ENCODE data around the gene HSP90AB1. TPM values are rescaled to one million over a fixed set of nuclear protein-coding genes. Genes with fewer than 3 reads are reported as not detected.

HSP90AB1 gene
- total RNA-seq, 1 donor from 2014 or later: 853 TPM

GRCh38 chr6:44250067-44250717 is 3.3 kb downstream of the HSP90AB1 start:
- ATAC-seq (ENCODE audit: poor library complexity): no peak
- DNase-seq: no peak
- intact Hi-C loops (cut with DNase I): no loop called here

- intact Hi-C loops (cut with DNase I): no loop called here
- no peak for ATAC-seq (ENCODE audit: poor library complexity)
- DNase-seq: no peak
Observed at GRCh38 chr6:44250718-44251123, 3.8 kb downstream of the HSP90AB1 start.

- no peak for DNase-seq
- intact Hi-C loops (cut with DNase I): no loop called here
Observed at GRCh38 chr6:44251576-44252524, 4.9 kb downstream of the HSP90AB1 start.

GRCh38 chr6:44253307-44254101 is 6.6 kb downstream of the HSP90AB1 start:
- DNase-seq (no peak), ATAC-seq (ENCODE audit: poor library complexity) (no peak)
- intact Hi-C loops (cut with DNase I): no loop called here

More at GRCh38 chr6:44251576-44252524, 4.9 kb downstream of the HSP90AB1 start:
- ATAC-seq (ENCODE audit: poor library complexity): no peak

GRCh38 chr6:44254191-44255104 is 7.5 kb downstream of the HSP90AB1 start:
- DNase-seq: no peak
- no peak for ATAC-seq (ENCODE audit: poor library complexity)
- intact Hi-C loops (cut with DNase I): no loop called here

- DNase-seq: no peak
- ATAC-seq (ENCODE audit: poor library complexity): no peak
- intact Hi-C loops (cut with DNase I): no loop called here
Observed at GRCh38 chr6:44255105-44255808, 8.4 kb downstream of the HSP90AB1 start.

GRCh38 chr6:44255871-44256774 is 9.2 kb downstream of the HSP90AB1 start:
- ATAC-seq (ENCODE audit: poor library complexity): no peak
- no peak for DNase-seq
- intact Hi-C loops (cut with DNase I): no loop called here

GRCh38 chr6:44256775-44257024 is 9.8 kb downstream of the HSP90AB1 start:
- DNase-seq (no peak), ATAC-seq (ENCODE audit: poor library complexity) (no peak)
- intact Hi-C loops (cut with DNase I): no loop called here

GRCh38 chr6:44257025-44257752 is 10.3 kb downstream of the HSP90AB1 start, which contains the start of gene SLC35B2:
SLC35B2 (minus strand) TSS chr6:44257528; CDS start chr6:44257410, 118 bp downstream.
- DNase-seq (peak; percentile 78), ATAC-seq (ENCODE audit: poor library complexity) (peak; percentile 87)
- intact Hi-C loops (cut with DNase I): no loop called here

GRCh38 chr6:44257753-44258324 is 10.9 kb downstream of the HSP90AB1 start:
- no peak for ATAC-seq (ENCODE audit: poor library complexity)
- intact Hi-C loops (cut with DNase I): no loop called here
- no peak for DNase-seq

- ATAC-seq (ENCODE audit: poor library complexity): no peak
- intact Hi-C loops (cut with DNase I): no loop called here
- no peak for DNase-seq
Observed at GRCh38 chr6:44258325-44258863, 11.5 kb downstream of the HSP90AB1 start.

GRCh38 chr6:44258921-44259320 is 12.0 kb downstream of the HSP90AB1 start:
- DNase-seq: no peak
- ATAC-seq (ENCODE audit: poor library complexity): no peak
- intact Hi-C loops (cut with DNase I): no loop called here

GRCh38 chr6:44260011-44260410 is 13.1 kb downstream of the HSP90AB1 start:
- ATAC-seq (ENCODE audit: poor library complexity): no peak
- no peak for DNase-seq
- intact Hi-C loops (cut with DNase I): no loop called here

- ATAC-seq (ENCODE audit: poor library complexity): no peak
- no peak for DNase-seq
- intact Hi-C loops (cut with DNase I): no loop called here
Observed at GRCh38 chr6:44260451-44261297, 13.8 kb downstream of the HSP90AB1 start.

GRCh38 chr6:44261581-44261980 is 14.7 kb downstream of the HSP90AB1 start:
- no peak for DNase-seq

More at GRCh38 chr6:44261581-44261980, 14.7 kb downstream of the HSP90AB1 start:
- intact Hi-C loops (cut with DNase I): no loop called here
- no peak for ATAC-seq (ENCODE audit: poor library complexity)

Measured in Right ventricle myocardium superior (tissue), 1 donor.